ENCODE data around the gene SMAD4. TPM values are rescaled to one million over a fixed set of nuclear protein-coding genes. Genes with fewer than 3 reads are reported as not detected.
"Not testable (repeated sequence)": the region's sequence is repeated elsewhere in the genome, so short reads cannot be mapped to it uniquely, and the experiment has no call there.

The SMAD4 gene
- total and polyA plus RNA-seq, 10 donors, result 8.9 to 139 (median 95.9) TPM

DNA sequence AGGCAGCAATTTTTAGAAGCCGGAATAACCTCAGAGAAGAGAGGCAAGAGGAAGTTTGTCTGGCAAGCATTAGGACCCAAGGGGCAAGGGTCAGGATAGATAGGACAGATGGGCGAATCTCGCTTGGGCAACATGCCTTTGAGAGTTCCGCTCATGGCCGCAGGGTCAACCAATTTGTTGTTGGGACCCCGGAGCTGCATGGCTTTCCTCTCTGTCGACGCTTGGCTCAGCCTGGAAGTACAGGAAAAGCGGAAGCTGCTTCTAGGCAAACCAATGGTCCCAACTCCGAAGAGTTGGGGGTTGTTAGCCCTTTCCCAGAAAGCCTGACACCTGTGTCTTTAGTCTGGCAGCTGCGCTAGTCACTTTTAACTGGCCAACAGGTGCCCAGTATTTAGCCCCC lies 89.5 kb downstream of the SMAD4 start:
- DNase-seq; intact Hi-C loops (cut with DNase I; ENCODE audit: low total_unique reads); H3K36me3 ChIP-seq: not testable (repeated sequence)

DNA sequence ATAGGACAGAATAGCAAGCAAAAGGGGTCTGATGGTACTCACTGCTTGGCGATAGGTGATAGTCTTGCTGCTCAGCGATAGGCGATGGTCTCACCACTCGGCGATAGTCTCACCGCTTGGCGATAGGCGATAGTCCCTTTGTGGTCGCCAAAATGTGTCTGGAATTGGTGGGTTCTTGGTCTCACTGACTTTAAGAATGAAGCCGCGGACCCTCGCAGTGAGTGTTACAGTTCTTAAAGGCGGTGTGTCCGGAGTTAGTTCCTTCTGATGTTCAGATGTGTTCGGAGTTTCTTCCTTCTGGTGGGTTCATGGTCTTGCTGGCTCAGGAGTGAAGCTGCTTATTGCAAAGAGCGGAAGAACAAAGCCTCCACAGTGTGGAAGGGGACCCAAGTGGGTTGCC lies 90.0 kb downstream of the SMAD4 start:
- peaks cover 0 to 16% (median 0%) of the 10 kb centered on the region in 8 donors for H3K9me3 ChIP-seq
- intact Hi-C loops (cut with DNase I; ENCODE audit: low total_unique reads); H3K27me3 ChIP-seq (replicated peaks in 1 of 7); H3K4me1 ChIP-seq; DNase-seq; H3K4me3 ChIP-seq; H3K36me3 ChIP-seq; H3K27ac ChIP-seq: not testable (repeated sequence)
- 96 to 99% (median 98%) methylated on average over 16 of the region's 16 CpGs for WGBS, 5 donors

More for the DNA sequence above, 89.5 kb downstream of the SMAD4 start:
- 91 to 97% (median 94%) methylated on average over 11 of the region's 11 CpGs for WGBS, 5 donors
- H3K4me3 ChIP-seq; H3K4me1 ChIP-seq; H3K27ac ChIP-seq; H3K27me3 ChIP-seq (replicated peaks in 1 of 7): not testable (repeated sequence)
- peaks cover 0 to 16% (median 0%) of the 10 kb centered on the region in 8 donors for H3K9me3 ChIP-seq

DNA sequence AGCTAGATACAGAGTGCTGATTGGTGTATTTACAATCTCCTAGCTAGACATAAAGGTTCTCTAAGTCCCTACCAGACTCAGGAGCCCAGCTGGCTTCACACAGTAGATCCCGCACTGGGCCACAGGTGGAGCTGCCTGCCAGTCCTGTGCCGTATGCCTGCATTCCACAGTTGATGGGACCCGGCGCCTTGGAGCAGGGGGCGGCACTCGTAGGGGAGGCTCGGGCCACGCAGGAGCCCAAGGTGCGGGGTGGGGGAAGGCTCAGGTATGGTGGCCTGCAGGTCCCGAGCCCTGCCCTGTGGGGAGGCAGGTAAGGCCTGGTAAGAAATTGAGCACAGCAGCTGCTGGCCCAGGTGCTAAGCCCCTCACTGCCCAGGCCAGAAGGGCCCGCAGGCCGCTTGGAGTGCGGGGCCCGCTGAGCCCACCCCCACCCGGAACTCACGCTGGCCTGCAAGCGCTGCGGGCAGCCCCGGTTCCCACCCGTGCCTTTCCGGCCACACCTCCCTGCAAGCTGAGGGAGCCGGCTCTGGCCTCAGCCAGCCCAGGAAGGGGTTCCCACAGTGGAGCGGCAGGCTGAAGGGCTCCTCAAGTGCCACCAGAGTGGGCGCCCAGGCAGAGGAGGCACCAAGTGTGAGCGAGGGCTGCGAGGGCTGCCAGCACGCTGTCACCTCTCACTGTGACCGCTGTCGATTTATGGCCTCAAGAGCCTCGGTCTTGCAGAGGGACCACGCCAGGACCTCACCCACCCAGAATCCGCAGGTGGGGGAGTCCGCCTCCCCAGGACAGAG lies 91.0 kb downstream of the SMAD4 start:
- 94 to 100% (median 97%) methylated on average over 18 to 33 of the region's 33 CpGs for WGBS, 5 donors
- H3K9me3 ChIP-seq, result peaks cover 0 to 16% (median 0%) of the 10 kb centered on the region in 8 donors
- H3K27me3 ChIP-seq (replicated peaks in 1 of 7), result peaks cover 0 to 2% (median 0%) of the 10 kb centered on the region in 7 donors
- TF ChIP-seq POLR2A (IDR thresholded peaks at IDR 0.05) (no peak), POLR2AphosphoS5 (IDR thresholded peaks at IDR 0.05) (no peak)
- TF ChIP-seq, protein P1, sequence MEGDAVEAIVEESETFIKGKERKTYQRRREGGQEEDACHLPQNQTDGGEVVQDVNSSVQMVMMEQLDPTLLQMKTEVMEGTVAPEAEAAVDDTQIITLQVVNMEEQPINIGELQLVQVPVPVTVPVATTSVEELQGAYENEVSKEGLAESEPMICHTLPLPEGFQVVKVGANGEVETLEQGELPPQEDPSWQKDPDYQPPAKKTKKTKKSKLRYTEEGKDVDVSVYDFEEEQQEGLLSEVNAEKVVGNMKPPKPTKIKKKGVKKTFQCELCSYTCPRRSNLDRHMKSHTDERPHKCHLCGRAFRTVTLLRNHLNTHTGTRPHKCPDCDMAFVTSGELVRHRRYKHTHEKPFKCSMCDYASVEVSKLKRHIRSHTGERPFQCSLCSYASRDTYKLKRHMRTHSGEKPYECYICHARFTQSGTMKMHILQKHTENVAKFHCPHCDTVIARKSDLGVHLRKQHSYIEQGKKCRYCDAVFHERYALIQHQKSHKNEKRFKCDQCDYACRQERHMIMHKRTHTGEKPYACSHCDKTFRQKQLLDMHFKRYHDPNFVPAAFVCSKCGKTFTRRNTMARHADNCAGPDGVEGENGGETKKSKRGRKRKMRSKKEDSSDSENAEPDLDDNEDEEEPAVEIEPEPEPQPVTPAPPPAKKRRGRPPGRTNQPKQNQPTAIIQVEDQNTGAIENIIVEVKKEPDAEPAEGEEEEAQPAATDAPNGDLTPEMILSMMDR (IDR thresholded peaks at IDR 0.05 in 8 of 11, conservative IDR thresholded peaks at IDR 0.05 in 3 of 11), result no peak
- H3K4me1 ChIP-seq, result no peaks in the 10 kb centered on the region
- intact Hi-C loops (cut with DNase I; ENCODE audit: low total_unique reads), result no loop called here
- no peak overlapping the region for H3K27ac ChIP-seq
- H3K36me3 ChIP-seq, result no peaks in the 10 kb centered on the region
- DNase-seq, result no peak
- no peak overlapping the region for H3K4me3 ChIP-seq

DNA sequence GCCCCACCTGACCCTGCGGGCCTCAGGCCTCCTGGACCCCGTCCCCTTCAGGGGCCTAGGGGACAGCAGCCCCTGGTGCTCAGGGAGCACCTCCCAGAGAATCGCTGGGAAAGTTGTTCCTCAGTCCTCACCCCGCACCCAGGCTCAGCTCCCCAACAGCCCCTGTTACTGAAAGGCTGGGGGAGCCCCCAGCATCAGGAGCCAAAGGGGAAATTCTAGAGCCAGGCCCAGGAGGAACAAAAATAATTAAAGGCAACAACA lies 91.5 kb downstream of the SMAD4 start:
- intact Hi-C loops (cut with DNase I; ENCODE audit: low total_unique reads), result no loop called here
- Histone ChIP-seq H3K27me3 (replicated peaks in 1 of 7) (peaks cover 0 to 2% (median 0%) of the 10 kb centered on the region in 7 donors), H3K36me3 (no peaks in the 10 kb centered on the region), H3K9me3 (peaks cover 0 to 16% (median 0%) of the 10 kb centered on the region in 8 donors), H3K27ac (no peak overlapping the region), H3K4me1 (no peaks in the 10 kb centered on the region), H3K4me3 (no peak overlapping the region)
- 88 to 95% (median 94%) methylated on average over 4 of the region's 4 CpGs for WGBS, 5 donors
- DNase-seq, result no peak
- no peak for TF ChIP-seq POLR2A (IDR thresholded peaks at IDR 0.05)
- TF ChIP-seq, protein P1 (IDR thresholded peaks at IDR 0.05 in 8 of 11, conservative IDR thresholded peaks at IDR 0.05 in 3 of 11), result no peak
- no peak for TF ChIP-seq POLR2AphosphoS5 (IDR thresholded peaks at IDR 0.05)

DNA sequence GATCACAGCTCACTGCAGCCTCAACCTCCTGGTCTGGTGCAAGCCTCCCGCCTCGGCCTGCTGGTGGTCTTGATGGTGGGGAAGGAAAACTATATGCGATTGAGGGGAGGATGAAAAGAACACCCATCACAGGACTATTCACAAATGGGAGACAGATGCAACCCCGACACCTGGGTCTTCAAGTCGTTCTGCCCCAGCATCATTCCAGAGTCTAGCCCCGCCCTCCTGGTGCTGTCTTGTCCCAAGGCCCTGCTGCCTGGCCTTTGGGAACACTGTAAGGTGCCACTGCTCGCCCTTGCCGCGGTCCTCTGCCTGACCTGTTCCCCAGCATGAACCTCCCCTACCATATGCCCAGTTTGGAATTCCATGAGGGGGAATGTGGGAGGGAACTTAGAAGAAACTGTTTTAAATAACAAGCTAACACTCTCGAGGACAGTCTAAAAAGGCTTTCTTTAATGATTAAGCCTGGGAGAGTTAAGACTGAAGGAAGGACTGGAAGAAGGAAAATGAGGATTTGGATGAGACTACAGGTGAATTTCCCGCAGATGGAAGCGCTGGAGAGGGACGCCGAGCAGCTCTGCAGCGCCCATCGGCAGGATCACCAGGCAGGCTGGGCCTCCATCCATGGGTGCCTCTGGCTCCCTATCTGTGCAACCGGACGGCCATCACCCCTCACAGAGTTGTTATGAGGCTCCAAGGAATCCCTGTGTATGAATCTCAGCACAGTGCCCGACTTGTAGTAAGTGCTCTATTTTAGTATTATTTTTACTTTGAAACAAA lies 92.4 kb downstream of the SMAD4 start:
- H3K4me1 ChIP-seq, result no peaks in the 10 kb centered on the region
- TF ChIP-seq POLR2AphosphoS5 (IDR thresholded peaks at IDR 0.05), result no peak
- no peak overlapping the region for H3K27ac ChIP-seq
- 91 to 96% (median 92%) methylated on average over 19 of the region's 19 CpGs for WGBS, 5 donors
- DNase-seq, result no peak
- intact Hi-C loops (cut with DNase I; ENCODE audit: low total_unique reads), result no loop called here
- H3K27me3 ChIP-seq (replicated peaks in 1 of 7), result peaks cover 0 to 2% (median 0%) of the 10 kb centered on the region in 7 donors
- peaks cover 0 to 14% (median 0%) of the 10 kb centered on the region in 8 donors for H3K9me3 ChIP-seq
- H3K4me3 ChIP-seq, result no peak overlapping the region
- H3K36me3 ChIP-seq, result no peaks in the 10 kb centered on the region
